ENCODE data around the gene HPRT1.

GRCh38 chrX:134543288-134543687 is 83.3 kb downstream of the HPRT1 start:
- TF ChIP-seq CTCF (IDR thresholded peaks at IDR 0.05; ENCODE audit: insufficient read depth, low read length), result no peak
- TF ChIP-seq GABPA (IDR thresholded peaks at IDR 0.05; ENCODE audit: low read depth), result no peak
- no peak for TF ChIP-seq REST (IDR thresholded peaks at IDR 0.05; ENCODE audit: insufficient replicate concordance, low read depth)
- no peak for TF ChIP-seq POLR2AphosphoS5 (IDR thresholded peaks at IDR 0.05; ENCODE audit: low read depth)
